GM21723 (cell line): ENCODE measurements around the gene RNF114.
"Not testable (repeated sequence)": the region's sequence is repeated elsewhere in the genome, so short reads cannot be mapped to it uniquely, and the experiment has no call there.

Experiments
- ATAC-seq: cut with Tn5 transposase; IDR thresholded peaks from one replicate; pipeline ENCODE4 v1.9.1; 2021; ENCODE audit warnings: mild to moderate bottlenecking, moderate library complexity; ENCODE audit not compliant: unreplicated experiment

Gene RNF114

GRCh38 chr20:49925901-49926454, 10.2 kb upstream of the RNF114 start:
- ATAC-seq, result no peak

- ATAC-seq, result no peak
These were observed 7.6 kb upstream of the RNF114 start for GRCh38 chr20:49928411-49929141.

GRCh38 chr20:49929142-49929494, 7.1 kb upstream of the RNF114 start:
- no peak for ATAC-seq

DNA sequence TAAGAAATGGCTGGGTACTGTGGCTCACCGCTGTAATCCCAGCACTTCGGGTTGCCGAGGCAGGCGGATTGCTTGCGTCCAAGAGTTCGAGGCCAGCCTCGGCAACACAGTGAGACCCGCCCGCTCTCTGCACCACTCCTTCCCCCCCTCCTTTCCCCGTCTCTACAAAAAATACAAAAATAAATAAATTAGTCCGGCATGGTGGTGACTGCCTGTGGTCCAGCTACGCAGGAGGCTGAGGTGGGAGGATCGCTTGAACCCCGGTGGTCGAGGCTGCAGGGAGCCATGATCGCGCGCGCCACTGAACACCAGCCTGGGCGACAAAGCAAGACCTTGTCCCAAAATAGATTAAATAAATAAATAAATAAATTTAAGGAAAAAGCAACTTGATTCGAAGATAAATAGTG, 448 bp upstream of the RNF114 start:
- ATAC-seq, result no peak

- no peak for ATAC-seq
These were observed 1.1 kb downstream of the RNF114 start for GRCh38 chr20:49937027-49937929.

DNA sequence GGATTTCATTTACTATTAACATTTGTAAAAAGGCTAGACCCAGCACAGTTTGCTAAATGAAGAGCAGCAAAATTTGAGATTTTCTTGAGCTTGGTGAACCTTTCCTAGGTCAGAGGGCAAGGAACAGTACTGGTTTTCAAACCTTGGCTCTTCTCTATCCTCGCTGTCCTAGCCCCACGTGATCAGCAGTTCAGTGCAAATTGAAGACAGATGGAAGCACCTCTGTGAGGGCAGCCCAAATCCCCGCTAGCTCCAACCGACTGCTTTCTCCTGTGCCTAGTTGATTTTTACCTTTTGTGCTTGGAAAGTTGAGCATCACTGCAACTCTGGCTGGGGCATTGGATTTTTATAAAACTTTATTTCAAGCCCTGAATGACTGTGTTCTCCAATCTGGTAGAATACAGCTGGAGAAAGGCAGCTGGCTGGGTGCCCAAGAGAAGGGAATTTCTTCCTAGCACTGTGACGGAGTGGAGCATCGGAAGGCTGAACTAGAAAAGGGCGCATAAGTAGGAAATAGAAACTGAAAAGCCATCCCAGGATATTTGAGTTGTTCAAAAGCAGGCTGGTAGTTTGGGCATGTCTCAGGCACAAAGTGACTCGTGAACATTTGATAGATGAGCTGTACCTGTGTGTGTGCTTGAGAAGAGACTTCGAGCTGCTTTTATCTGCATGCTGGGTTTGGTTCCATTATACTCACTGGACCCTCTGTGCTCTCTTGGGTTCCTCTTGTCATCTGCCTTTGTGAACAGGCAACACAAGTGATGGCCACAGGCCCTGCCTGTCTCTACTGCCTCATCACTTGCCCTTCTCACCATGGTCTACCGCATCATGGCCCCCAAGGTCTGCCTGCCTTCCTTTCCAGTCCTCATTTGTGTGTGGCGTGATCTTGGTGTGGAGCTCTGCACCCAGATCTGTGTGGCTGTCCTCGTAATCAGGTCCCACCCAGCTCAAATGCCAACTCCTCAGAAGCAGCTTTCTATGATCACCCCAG, 2.3 kb downstream of the RNF114 start:
- ATAC-seq, result no peak

DNA sequence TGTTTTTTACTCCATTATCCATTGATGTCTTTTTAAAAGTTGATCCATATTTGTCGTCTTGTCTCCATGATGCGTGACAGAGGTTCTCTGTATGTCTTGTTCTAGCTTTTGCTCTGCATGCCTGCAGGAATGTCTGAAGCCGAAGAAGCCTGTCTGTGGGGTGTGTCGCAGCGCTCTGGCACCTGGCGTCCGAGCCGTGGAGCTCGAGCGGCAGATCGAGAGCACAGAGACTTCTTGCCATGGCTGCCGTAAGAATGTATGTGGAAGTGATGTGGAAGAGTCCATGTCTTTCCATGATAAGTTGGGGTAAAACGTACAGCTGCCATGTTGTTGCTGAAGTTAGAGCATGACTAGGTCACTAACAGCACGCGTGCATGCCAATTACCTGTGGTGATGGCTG, 5.3 kb downstream of the RNF114 start:
- no peak for ATAC-seq

DNA sequence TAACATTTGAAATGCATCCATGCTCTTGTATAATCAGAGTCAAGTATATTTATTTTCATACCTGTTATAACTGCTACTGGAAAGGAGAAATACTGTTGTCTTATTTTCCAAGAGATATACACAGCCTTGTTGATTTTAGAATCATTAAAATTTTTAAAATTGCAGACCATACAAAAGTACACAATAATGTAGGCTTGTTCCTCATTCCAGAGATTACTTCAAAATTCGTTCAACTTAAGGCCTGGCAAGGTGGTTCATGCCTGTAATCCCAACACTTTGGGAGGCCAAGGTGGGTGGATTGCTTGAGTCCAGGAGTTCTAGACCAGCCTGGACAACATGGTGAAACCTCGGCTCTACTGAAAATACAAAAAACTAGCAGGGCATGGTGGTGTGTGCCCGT, 6.1 kb downstream of the RNF114 start:
- no peak for ATAC-seq

DNA sequence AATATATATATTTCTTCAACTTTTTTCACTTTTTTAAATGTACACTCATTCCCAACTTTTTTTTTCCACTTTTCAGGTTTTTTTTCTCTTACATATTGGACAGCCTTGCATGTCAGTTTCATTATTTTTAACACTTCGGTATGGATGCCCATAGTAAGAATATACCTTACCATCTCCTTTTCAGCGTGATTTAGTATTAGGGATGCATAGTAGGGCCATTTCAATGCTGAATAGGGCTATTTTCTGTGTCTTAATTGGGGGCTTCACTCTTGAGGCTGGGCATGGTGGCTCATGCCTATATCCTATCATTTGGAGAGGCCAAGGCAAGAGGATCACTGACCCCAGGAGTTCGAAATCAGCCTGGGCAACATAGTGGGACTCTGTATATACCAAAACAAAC, 6.7 kb downstream of the RNF114 start:
- ATAC-seq, result no peak

GRCh38 chr20:49945306-49945700, 9.1 kb downstream of the RNF114 start:
- no peak for ATAC-seq

GRCh38 chr20:49945701-49946477, 9.7 kb downstream of the RNF114 start:
- ATAC-seq, result no peak

DNA sequence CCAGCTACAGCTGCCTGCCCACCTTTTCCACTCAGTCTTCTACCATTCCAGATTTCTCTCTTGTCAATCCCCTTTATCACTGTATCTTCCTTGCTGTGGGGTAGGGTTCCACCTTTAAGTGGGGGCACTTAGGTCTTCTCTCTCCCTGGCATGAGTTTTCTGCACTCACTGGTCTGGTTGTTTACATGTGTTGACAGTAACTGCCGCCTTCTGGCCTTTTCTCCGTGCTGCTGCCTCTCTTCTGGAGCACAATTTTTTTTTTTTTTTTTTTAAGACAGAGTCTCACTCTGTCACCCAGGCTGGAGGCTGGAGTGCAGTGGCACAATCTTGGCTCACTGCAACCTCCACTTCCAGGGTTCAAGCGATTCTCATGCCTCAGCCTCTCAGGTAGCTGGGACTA, 12.0 kb downstream of the RNF114 start:
- ATAC-seq, result no peak

- no peak for ATAC-seq
These were observed 12.8 kb downstream of the RNF114 start for GRCh38 chr20:49948809-49949507.

DNA sequence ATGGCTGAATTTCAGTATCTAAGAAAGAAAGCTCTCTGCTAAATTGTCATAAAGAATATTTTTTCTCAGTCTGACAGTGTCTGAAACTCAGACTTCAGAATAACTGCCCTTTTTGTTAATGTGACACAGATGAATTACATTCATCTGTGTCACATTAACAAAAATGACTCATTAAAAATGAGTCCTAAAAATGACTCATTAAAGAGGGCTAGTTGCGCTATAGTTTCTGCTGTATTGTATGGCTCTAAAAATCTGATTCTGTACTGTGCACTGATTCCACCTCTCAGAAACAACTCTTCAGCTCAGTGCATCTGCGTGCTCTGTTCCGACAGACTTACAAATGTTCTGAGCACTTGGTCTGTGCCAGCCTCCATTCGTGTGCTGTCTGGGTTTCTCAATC, 15.0 kb downstream of the RNF114 start:
- no peak for ATAC-seq

GRCh38 chr20:49955167-49955566, 19.0 kb downstream of the RNF114 start:
- ATAC-seq, result no peak

GRCh38 chr20:49955830-49956396, 19.7 kb downstream of the RNF114 start:
- ATAC-seq, result not testable (repeated sequence)

- ATAC-seq, result no peak
These were observed 20.5 kb downstream of the RNF114 start for GRCh38 chr20:49956689-49957088.

- ATAC-seq, result not testable (repeated sequence)
These were observed 21.1 kb downstream of the RNF114 start for GRCh38 chr20:49957089-49957938.
